ENCODE measurements around the gene CUEDC1.

CUEDC1 gene

GRCh38 chr17:57955183-57955931 lies at the start of gene CUEDC1:
Gene CUEDC1, minus strand, starts transcription at chr17:57955412. Its CDS starts 69,848 bp downstream, at chr17:57885564.
- DNase-seq, result peak; percentile 70

- no peak for DNase-seq
Measured at GRCh38 chr17:58004060-58004459, 48.8 kb upstream of the CUEDC1 start.

- no peak for DNase-seq
Measured at GRCh38 chr17:58002973-58003372, 47.8 kb upstream of the CUEDC1 start.

- DNase-seq, result no peak
Measured at GRCh38 chr17:58002154-58002948, 47.1 kb upstream of the CUEDC1 start.

GRCh38 chr17:58001461-58002124 lies 46.4 kb upstream of the CUEDC1 start:
- DNase-seq, result no peak

GRCh38 chr17:57999496-58000017 lies 44.3 kb upstream of the CUEDC1 start:
- no peak for DNase-seq

GRCh38 chr17:57999010-57999495 lies 43.8 kb upstream of the CUEDC1 start:
- no peak for DNase-seq

GRCh38 chr17:57997085-57997809 lies 42.0 kb upstream of the CUEDC1 start:
- no peak for DNase-seq

GRCh38 chr17:57995076-57995956 lies 40.1 kb upstream of the CUEDC1 start:
- peak; percentile 73 for DNase-seq

- no peak for DNase-seq
Measured at GRCh38 chr17:57994436-57994835, 39.2 kb upstream of the CUEDC1 start.

- no peak for DNase-seq
Measured at GRCh38 chr17:57993471-57994365, 38.5 kb upstream of the CUEDC1 start.

- no peak for DNase-seq
Measured at GRCh38 chr17:57991537-57991936, 36.3 kb upstream of the CUEDC1 start.

GRCh38 chr17:57990037-57990436 lies 34.8 kb upstream of the CUEDC1 start:
- no peak for DNase-seq

- DNase-seq, result peak; percentile 68
Measured at GRCh38 chr17:57988301-57989250, 33.4 kb upstream of the CUEDC1 start.

- peak; percentile 80 for DNase-seq
Measured at GRCh38 chr17:57987581-57988300, 32.5 kb upstream of the CUEDC1 start, which contains the start of gene VEZF1. Gene VEZF1, minus strand, starts transcription at chr17:57988254. Its CDS starts 143 bp downstream, at chr17:57988111.

GRCh38 chr17:57986841-57987580 lies 31.8 kb upstream of the CUEDC1 start:
- DNase-seq, result peak; percentile 49

GRCh38 chr17:57985675-57985974 lies 30.4 kb upstream of the CUEDC1 start:
- DNase-seq, result no peak

All from stimulated activated CD4-positive, alpha-beta T cell treated with anti-CD3 and anti-CD28 coated beads, Interleukin-4, amount 100 ng/mL, for 24 hours (primary cell).